HG02571 (cell line): ENCODE results near the gene GALNT10.

ENCODE experiments used
- ATAC-seq: cut with Tn5 transposase; IDR thresholded peaks from one replicate; pipeline ENCODE4 v1.9.1; 2021; ENCODE audit warnings: mild to moderate bottlenecking, moderate library complexity; ENCODE audit not compliant: unreplicated experiment

The GALNT10 gene

DNA sequence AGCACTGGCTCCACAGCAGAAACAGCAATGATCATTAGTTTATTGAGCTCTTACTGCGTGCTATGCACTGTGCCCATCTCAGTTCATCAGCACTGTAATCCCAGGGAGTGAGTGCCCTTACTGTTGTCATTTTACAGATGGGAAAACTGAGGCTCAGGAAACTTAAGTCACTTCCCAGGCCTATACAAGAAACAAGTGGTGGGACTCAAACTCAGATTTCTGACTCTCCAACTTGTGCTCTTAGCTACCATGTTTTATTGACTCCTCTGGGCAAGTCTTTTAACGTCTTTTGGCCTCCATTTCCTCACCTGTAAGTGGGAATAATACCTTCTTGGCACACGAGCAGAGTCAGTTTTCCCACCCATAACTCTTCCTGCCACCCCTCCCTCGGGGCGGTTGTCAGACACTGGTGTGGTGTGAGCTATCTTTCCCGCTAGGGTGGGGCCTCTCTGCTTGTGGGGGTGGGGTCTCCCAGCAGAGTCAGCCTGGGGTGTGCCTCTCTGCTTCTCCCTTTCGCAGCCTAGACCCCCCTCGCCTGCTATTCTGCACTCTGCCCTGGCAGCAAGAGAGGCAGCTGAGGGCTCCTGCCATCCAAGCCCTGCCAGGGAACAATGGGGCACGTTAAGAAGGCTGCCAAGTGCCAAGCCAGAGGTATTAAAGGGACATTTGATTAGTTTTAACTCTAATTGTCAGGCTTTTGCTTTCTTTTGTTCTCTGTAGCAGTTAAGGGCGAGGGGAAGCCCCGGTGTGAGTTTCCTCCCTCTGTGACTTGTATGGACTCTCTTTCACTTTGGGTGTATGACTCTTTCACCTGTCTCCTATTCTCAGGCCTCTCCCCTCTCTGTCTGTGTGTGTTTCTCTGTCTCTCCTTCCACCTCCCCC is 12.1 kb downstream of the GALNT10 start:
- ATAC-seq, result peak; percentile 94

DNA sequence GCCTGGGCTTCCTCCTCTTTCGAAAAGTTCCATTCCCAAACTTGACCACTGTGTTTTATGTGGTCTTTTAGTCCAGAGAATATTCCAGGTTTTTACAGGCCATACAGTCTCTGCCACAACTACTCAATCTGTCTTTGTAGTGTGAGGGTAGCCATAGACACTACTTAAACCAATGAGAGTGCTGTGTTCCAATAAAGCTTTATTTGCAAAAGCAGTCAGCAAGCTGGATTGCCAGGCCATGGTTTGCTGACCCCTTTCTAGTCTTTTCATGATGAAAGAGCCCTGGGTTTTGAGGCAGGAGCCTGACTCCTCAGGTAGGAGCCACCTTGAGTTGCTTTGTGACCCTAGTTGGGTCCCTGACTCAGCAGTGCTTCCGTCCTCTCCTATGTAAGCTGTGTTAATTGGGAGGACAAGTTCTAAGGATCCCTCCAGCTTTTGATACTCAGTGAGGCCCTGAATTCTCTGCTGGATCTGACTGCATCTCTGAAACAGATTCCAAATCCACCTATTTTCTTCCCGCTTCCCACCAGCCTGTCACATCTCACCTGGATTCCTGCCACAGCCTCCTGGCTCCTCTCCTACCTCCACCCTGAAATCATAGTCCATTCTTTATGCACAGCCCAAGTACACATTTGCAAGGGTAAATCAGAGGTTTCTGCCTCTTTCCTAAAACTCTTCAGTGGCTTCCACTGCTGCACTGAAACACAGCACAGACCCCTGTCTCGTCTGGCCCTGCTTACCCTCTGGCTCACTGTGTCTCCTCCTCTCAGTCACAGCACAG is 13.5 kb downstream of the GALNT10 start:
- ATAC-seq, result no peak

DNA sequence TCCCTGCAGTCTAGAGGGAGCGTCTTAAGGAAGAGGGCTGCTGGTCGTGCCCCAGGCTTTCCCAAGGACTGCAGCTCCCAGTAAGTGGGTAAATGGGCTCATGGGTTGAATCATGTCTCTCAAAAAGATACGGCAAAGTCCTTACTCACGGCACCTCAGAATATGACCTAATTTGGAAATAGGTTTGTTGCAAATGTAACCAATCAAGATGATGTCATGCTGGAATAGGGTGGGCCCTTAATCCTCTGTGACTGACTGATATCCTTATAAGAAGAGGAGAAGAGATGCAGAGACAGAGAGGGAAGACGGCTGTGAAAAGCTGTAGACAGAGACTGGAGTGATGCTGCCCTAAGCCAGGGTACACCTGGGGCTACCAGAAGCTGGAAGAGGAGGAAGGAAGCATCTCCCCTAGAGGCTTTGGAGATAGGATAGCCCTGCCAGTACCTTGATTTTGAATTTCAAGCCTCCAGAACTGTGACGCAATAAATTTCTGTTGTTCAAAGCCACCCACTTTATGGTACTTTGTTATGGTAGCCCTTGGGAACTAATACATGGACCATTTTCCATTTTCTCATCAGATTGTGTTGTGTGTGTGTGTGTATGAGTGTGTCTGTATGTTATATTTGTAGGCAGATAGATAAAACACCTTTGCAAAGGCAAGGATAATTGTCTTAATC is 15.0 kb downstream of the GALNT10 start:
- no peak for ATAC-seq

GRCh38 chr5:154206311-154206710 is 15.8 kb downstream of the GALNT10 start:
- ATAC-seq, result no peak

- no peak for ATAC-seq
These were observed 16.7 kb downstream of the GALNT10 start for GRCh38 chr5:154207204-154207603.

- ATAC-seq, result no peak
These were observed 19.1 kb downstream of the GALNT10 start for GRCh38 chr5:154209591-154210081.

- no peak for ATAC-seq
These were observed 19.6 kb downstream of the GALNT10 start for GRCh38 chr5:154210163-154210562.

GRCh38 chr5:154211641-154212390 is 21.3 kb downstream of the GALNT10 start:
- ATAC-seq, result no peak

DNA sequence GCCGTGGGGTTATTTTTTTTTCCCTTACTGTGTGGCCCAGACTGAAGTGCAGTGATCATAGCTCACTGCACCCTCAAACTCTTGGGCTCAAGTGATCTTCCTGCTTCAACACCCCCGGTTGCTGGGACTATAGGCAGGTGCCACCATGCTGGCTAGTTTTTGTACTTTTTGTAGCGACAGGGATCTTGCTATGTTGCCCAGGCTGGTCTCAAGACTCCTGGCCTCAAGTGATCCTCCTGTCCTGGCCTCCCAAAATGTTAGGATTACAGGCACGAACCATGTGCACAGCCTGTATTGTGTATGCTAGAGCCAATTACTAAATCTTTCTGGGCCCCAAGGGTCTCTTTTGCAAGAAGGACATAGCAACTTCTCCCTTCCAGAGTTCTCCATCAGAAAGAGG is 23.1 kb downstream of the GALNT10 start:
- no peak for ATAC-seq

- peak; percentile 77 for ATAC-seq
These were observed 24.0 kb downstream of the GALNT10 start for GRCh38 chr5:154214371-154215106.

DNA sequence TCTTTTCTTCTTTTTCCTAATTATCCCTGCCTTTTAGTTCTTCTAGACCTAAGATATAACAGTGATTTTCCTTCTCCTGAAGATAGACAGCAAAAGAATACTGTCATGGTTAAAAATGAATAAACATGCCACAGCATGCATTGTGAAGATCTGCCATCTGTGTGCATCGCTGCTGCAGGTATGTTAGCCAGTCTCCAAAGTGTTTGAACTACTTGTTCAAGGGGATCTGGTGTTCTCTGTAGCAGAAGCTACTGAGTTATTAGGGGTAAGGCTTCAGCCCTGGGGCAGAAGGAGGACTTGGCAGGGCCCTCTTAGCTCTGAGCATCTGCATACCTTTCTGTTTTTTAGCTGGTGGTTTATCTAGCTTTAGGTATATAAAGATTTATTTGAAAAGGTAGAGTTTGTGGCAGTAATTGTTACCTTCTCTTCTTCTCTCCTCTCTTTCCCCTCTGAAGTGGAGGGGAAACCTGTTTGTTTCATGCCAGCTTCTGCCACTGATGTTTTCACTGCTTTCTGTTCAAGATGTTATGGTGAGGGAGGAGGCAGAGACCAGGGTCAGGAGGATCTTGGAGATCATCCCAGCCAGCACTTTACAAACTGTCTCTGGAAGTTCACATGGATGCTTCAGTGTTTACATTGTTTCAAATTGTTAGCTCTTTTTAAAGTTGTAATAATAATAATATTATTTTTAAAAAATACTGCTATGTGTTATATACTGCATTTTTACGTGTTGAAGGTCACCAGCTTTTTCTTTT is 25.2 kb downstream of the GALNT10 start:
- ATAC-seq, result no peak

DNA sequence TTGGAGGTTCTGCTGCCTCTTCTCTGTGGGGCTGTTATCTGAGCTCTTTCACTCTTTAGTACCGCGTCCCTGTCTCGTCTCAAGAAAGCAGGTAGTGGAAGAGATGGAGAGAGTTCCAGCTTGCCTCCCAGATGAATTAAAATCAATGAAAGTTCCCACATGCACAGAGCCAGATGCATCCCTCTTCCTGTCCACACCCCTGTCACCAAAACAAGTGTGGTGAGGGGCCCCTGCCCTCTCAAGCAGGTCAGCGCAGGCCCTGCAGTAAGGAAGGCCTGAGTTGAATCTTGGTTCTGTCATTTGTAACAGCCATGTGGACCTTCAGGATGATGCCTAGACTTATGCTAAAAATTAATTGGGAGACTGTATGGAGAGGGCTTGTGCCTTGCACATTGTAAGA is 26.9 kb downstream of the GALNT10 start:
- ATAC-seq, result no peak

- ATAC-seq, result no peak
These were observed 28.3 kb downstream of the GALNT10 start for GRCh38 chr5:154218786-154219185.

DNA sequence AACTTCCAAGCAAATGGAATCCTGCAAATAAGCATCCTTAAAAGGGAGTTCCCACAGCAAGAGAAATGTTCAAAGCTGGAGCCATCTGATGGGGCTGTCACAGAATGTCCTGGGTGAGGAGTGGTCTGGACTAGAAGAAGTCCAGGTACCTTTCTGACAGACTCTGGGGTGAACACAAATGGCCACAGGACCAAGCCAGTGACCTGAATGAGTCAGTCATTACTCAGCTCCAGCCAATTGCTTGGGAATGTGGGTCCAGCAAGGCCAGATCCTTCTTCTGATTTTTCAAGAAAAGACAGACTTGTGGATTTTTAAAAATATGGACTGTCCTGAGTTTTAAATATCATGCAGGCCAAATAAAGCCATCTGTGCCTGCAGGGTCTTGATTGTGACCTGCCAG is 30.1 kb downstream of the GALNT10 start:
- no peak for ATAC-seq

- no peak for ATAC-seq
These were observed 30.9 kb downstream of the GALNT10 start for GRCh38 chr5:154221371-154221896.

DNA sequence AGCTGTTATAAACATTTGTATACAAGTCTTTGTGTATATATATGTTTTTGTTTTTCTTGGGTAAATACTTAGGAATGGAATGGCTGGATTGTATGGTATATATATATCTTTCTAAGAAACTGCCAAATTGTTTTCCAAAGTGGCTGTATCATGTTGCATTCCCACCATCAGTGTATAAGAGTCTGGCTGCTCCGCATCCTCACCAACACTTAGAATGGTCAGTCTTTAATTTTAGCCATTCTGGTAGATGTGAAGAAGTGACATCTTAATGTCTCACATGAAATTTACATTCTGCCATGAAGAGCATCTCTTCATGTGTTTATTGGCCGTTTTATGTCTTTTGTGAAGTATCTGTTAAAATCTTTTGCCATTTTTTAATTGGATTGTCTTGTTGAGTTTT is 31.9 kb downstream of the GALNT10 start:
- ATAC-seq, result no peak

GRCh38 chr5:154223320-154223719 is 32.8 kb downstream of the GALNT10 start:
- no peak for ATAC-seq

- no peak for ATAC-seq
These were observed 36.6 kb downstream of the GALNT10 start for GRCh38 chr5:154227090-154227489.

DNA sequence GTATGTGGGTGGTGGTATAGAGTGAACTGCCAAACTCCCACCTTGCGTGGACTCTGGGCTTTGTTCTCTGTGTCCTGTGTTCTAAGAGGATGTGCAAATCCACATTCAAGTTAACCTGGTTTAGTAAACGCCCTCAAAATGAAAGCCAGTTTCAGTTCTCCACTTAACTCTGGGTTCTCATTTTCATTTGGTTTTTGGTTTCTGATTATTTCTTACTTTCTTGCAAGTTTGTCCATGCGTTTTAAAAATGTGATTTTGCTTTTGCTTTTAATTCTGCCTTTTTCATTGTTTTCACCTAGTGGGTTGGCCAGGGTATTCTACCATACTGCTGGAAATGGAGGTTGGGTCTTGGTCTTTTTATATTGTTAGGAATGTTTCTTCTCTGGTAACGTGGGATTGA is 38.2 kb downstream of the GALNT10 start:
- peak; percentile 93 for ATAC-seq
